Suppressor macrophage treated with lipopolysaccharide for 4 hours (primary cell): Measurements from ENCODE around the gene PHTF2.
"Not testable (repeated sequence)": the region's sequence is repeated elsewhere in the genome, so short reads cannot be mapped to it uniquely, and the experiment has no call there.

ENCODE experiments used
- DNase-seq: peaks from one replicate; pipeline ENCODE4 v3.0.0-alpha.2; 2020

PHTF2 gene

GRCh38 chr7:77831953-77832352 is 33.4 kb downstream of the PHTF2 start:
- no peak for DNase-seq

GRCh38 chr7:77833136-77833535 is 34.6 kb downstream of the PHTF2 start:
- no peak for DNase-seq

- DNase-seq, result not testable (repeated sequence)
These were observed 37.9 kb downstream of the PHTF2 start for GRCh38 chr7:77836425-77836824.

- no peak for DNase-seq
These were observed 38.7 kb downstream of the PHTF2 start for GRCh38 chr7:77837275-77837674.

- no peak for DNase-seq
These were observed 39.4 kb downstream of the PHTF2 start for GRCh38 chr7:77837966-77838365.

- DNase-seq, result no peak
These were observed 40.4 kb downstream of the PHTF2 start for GRCh38 chr7:77838929-77839491.

- DNase-seq, result no peak
These were observed 41.3 kb downstream of the PHTF2 start for GRCh38 chr7:77839919-77840318.

GRCh38 chr7:77843194-77843593 is 44.6 kb downstream of the PHTF2 start:
- DNase-seq, result peak; percentile 5

- no peak for DNase-seq
These were observed 47.9 kb downstream of the PHTF2 start for GRCh38 chr7:77846317-77847092.

- DNase-seq, result no peak
These were observed 57.0 kb downstream of the PHTF2 start for GRCh38 chr7:77855371-77856083.

GRCh38 chr7:77858278-77858677 is 59.7 kb downstream of the PHTF2 start:
- DNase-seq, result peak; percentile 8

GRCh38 chr7:77859343-77859742 is 60.8 kb downstream of the PHTF2 start:
- no peak for DNase-seq

GRCh38 chr7:77862691-77863090 is 64.1 kb downstream of the PHTF2 start:
- no peak for DNase-seq

- no peak for DNase-seq
These were observed 65.3 kb downstream of the PHTF2 start for GRCh38 chr7:77863860-77864259.

GRCh38 chr7:77866370-77866769 is 67.8 kb downstream of the PHTF2 start:
- DNase-seq, result no peak

- peak; percentile 48 for DNase-seq
These were observed 68.4 kb downstream of the PHTF2 start for GRCh38 chr7:77866786-77867536.

GRCh38 chr7:77867537-77867865 is 68.9 kb downstream of the PHTF2 start:
- DNase-seq, result no peak

- DNase-seq, result not testable (repeated sequence)
These were observed 73.7 kb downstream of the PHTF2 start for GRCh38 chr7:77872256-77872655.

- not testable (repeated sequence) for DNase-seq
These were observed 75.1 kb downstream of the PHTF2 start for GRCh38 chr7:77873416-77874327.

GRCh38 chr7:77877791-77878190 is 79.2 kb downstream of the PHTF2 start:
- no peak for DNase-seq

- no peak for DNase-seq
These were observed 79.9 kb downstream of the PHTF2 start for GRCh38 chr7:77878500-77878899.

GRCh38 chr7:77879272-77879671 is 80.7 kb downstream of the PHTF2 start:
- no peak for DNase-seq
